Measurements from ENCODE around the gene CCDC8.
"Not testable (repeated sequence)": the region's sequence is repeated elsewhere in the genome, so short reads cannot be mapped to it uniquely, and the experiment has no call there.

CCDC8 gene

GRCh38 chr19:46404055-46404752 lies 9.2 kb downstream of the CCDC8 start:
- Mint-ChIP-seq H3K4me1 (peaks cover 18% of the 10 kb centered on the region), H3K27ac (no peak overlapping the region), H3K9me3 (no peaks in the 10 kb centered on the region), H3K27me3 (peaks cover 36% of the 10 kb centered on the region), H3K4me3 (no peak overlapping the region), H3K36me3 (no peaks in the 10 kb centered on the region)
- ATAC-seq (ENCODE audit: low read depth): no peak
- no peak for DNase-seq (ENCODE audit: low spot score in 2 of 2)

- Mint-ChIP-seq H3K27me3 (peaks cover 26% of the 10 kb centered on the region), H3K9me3 (no peaks in the 10 kb centered on the region), H3K36me3 (no peaks in the 10 kb centered on the region), H3K4me3 (no peak overlapping the region), H3K4me1 (peaks cover 12% of the 10 kb centered on the region), H3K27ac (no peak overlapping the region)
- ATAC-seq (ENCODE audit: low read depth) (no peak), DNase-seq (ENCODE audit: low spot score in 2 of 2) (no peak)
These were observed 10.6 kb downstream of the CCDC8 start for GRCh38 chr19:46402725-46403124.

GRCh38 chr19:46397801-46398479 lies 15.4 kb downstream of the CCDC8 start:
- H3K36me3 Mint-ChIP-seq; H3K9me3 Mint-ChIP-seq; H3K27ac Mint-ChIP-seq; ATAC-seq (ENCODE audit: low read depth); H3K4me1 Mint-ChIP-seq; DNase-seq (ENCODE audit: low spot score in 2 of 2); H3K4me3 Mint-ChIP-seq: not testable (repeated sequence)
- peaks cover 12% of the 10 kb centered on the region for H3K27me3 Mint-ChIP-seq

- DNase-seq (ENCODE audit: low spot score in 2 of 2): no peak
- Mint-ChIP-seq H3K4me1 (no peaks in the 10 kb centered on the region), H3K4me3 (no peak overlapping the region), H3K27me3 (peaks cover 2% of the 10 kb centered on the region), H3K9me3 (no peaks in the 10 kb centered on the region), H3K36me3 (peaks cover 11% of the 10 kb centered on the region), H3K27ac (no peak overlapping the region)
- ATAC-seq (ENCODE audit: low read depth): no peak
These were observed 19.0 kb downstream of the CCDC8 start for GRCh38 chr19:46394402-46394797.

- no peaks in the 10 kb centered on the region for H3K27me3 Mint-ChIP-seq
- ATAC-seq (ENCODE audit: low read depth): no peak
- peaks cover 16% of the 10 kb centered on the region for H3K36me3 Mint-ChIP-seq
- H3K4me1 Mint-ChIP-seq: no peaks in the 10 kb centered on the region
- DNase-seq (ENCODE audit: low spot score in 2 of 2): no peak
- H3K27ac Mint-ChIP-seq: no peak overlapping the region
- H3K4me3 Mint-ChIP-seq: no peak overlapping the region
- no peaks in the 10 kb centered on the region for H3K9me3 Mint-ChIP-seq
These were observed 19.6 kb downstream of the CCDC8 start for GRCh38 chr19:46393456-46394401.

GRCh38 chr19:46392837-46393236 lies 20.5 kb downstream of the CCDC8 start:
- DNase-seq (ENCODE audit: low spot score in 2 of 2) (no peak), ATAC-seq (ENCODE audit: low read depth) (no peak)
- Mint-ChIP-seq H3K36me3 (peaks cover 20% of the 10 kb centered on the region), H3K27me3 (no peaks in the 10 kb centered on the region), H3K4me1 (no peaks in the 10 kb centered on the region), H3K27ac (no peak overlapping the region), H3K9me3 (no peaks in the 10 kb centered on the region), H3K4me3 (no peak overlapping the region)

GRCh38 chr19:46392252-46392801 lies 21.0 kb downstream of the CCDC8 start:
- no peak for ATAC-seq (ENCODE audit: low read depth)
- no peak overlapping the region for H3K4me3 Mint-ChIP-seq

GRCh38 chr19:46391296-46392251 lies 21.8 kb downstream of the CCDC8 start:
- Mint-ChIP-seq H3K27ac (no peak overlapping the region), H3K36me3 (peaks cover 28% of the 10 kb centered on the region), H3K27me3 (no peaks in the 10 kb centered on the region), H3K9me3 (no peaks in the 10 kb centered on the region), H3K4me3 (no peak overlapping the region), H3K4me1 (no peaks in the 10 kb centered on the region)
- ATAC-seq (ENCODE audit: low read depth) (no peak), DNase-seq (ENCODE audit: low spot score in 2 of 2) (no peak)

More at GRCh38 chr19:46392252-46392801, 21.0 kb downstream of the CCDC8 start:
- Mint-ChIP-seq H3K27ac (no peak overlapping the region), H3K9me3 (no peaks in the 10 kb centered on the region), H3K36me3 (peaks cover 23% of the 10 kb centered on the region), H3K27me3 (no peaks in the 10 kb centered on the region), H3K4me1 (no peaks in the 10 kb centered on the region)
- no peak for DNase-seq (ENCODE audit: low spot score in 2 of 2)

GRCh38 chr19:46390866-46391265 lies 22.5 kb downstream of the CCDC8 start:
- Mint-ChIP-seq H3K36me3 (peaks cover 31% of the 10 kb centered on the region), H3K4me3 (no peak overlapping the region), H3K27ac (no peak overlapping the region), H3K4me1 (no peaks in the 10 kb centered on the region), H3K9me3 (no peaks in the 10 kb centered on the region), H3K27me3 (no peaks in the 10 kb centered on the region)
- ATAC-seq (ENCODE audit: low read depth) (no peak), DNase-seq (ENCODE audit: low spot score in 2 of 2) (no peak)

- Mint-ChIP-seq H3K36me3 (peaks cover 32% of the 10 kb centered on the region), H3K27me3 (no peaks in the 10 kb centered on the region), H3K9me3 (no peaks in the 10 kb centered on the region), H3K4me3 (no peak overlapping the region), H3K4me1 (no peaks in the 10 kb centered on the region), H3K27ac (no peak overlapping the region)
- DNase-seq (ENCODE audit: low spot score in 2 of 2) (no peak), ATAC-seq (ENCODE audit: low read depth) (no peak)
These were observed 23.1 kb downstream of the CCDC8 start for GRCh38 chr19:46390121-46390858.

GRCh38 chr19:46388311-46389095 lies 24.9 kb downstream of the CCDC8 start:
- H3K9me3 Mint-ChIP-seq: no peaks in the 10 kb centered on the region
- no peak for DNase-seq (ENCODE audit: low spot score in 2 of 2)
- H3K36me3 Mint-ChIP-seq: peaks cover 41% of the 10 kb centered on the region
- no peak for ATAC-seq (ENCODE audit: low read depth)
- no peak overlapping the region for H3K4me3 Mint-ChIP-seq
- no peaks in the 10 kb centered on the region for H3K27me3 Mint-ChIP-seq
- H3K27ac Mint-ChIP-seq: no peak overlapping the region
- no peaks in the 10 kb centered on the region for H3K4me1 Mint-ChIP-seq

GRCh38 chr19:46387713-46388130 lies 25.6 kb downstream of the CCDC8 start:
- Mint-ChIP-seq H3K4me1 (no peaks in the 10 kb centered on the region), H3K27me3 (no peaks in the 10 kb centered on the region), H3K36me3 (peaks cover 46% of the 10 kb centered on the region), H3K9me3 (no peaks in the 10 kb centered on the region), H3K27ac (no peak overlapping the region), H3K4me3 (no peak overlapping the region)
- no peak for ATAC-seq (ENCODE audit: low read depth)
- no peak for DNase-seq (ENCODE audit: low spot score in 2 of 2)
